Pancreas (tissue), 10 donors: Measurements from ENCODE around the gene WWOX. TPM values are rescaled to one million over a fixed set of nuclear protein-coding genes. Genes with fewer than 3 reads are reported as not detected.

ENCODE experiments used
- ATAC-seq, 4 donors: fragments of 200-7000 bp; cut with Tn5 transposase; one replicate each; pipeline versions ENCODE4 v1.8.0 to v1.9.1; 2020; ENCODE audit warnings: mild to moderate bottlenecking in 4 of 4, moderate library complexity in 4 of 4
- DNase-seq, 6 donors: peaks; one replicate each; pipeline ENCODE4 v3.0.0-alpha.2; 2020
- FAIRE-seq: peaks from 2 replicates; lab custom pipeline; 2012; peaks lifted over from hg19 to GRCh38; lab: Jason Lieb, UNC
- H3K27ac ChIP-seq, 4 donors: fragments of 200-600 bp; sonication (generic); 1 replicate in 3 of 4; 2 replicates in 1 of 4; pipeline versions ENCODE4 v1.5.0 to v1.8.0; 2020
- H3K27me3 ChIP-seq, 4 donors: fragments of 200-600 bp; one replicate each; pipeline ENCODE4 v1.8.0; 2021
- H3K36me3 ChIP-seq, 3 donors: fragments of 200-600 bp; sonication (generic) in 1 of 3; one replicate each; pipeline versions ENCODE4 v1.5.0 to v1.8.0; 2020 to 2021
- H3K4me1 ChIP-seq, 3 donors: fragments of 200-600 bp; one replicate each; pipeline ENCODE4 v1.8.0; 2021
- H3K4me3 ChIP-seq, 4 donors: fragments of 200-600 bp; sonication (generic) in 2 of 4; one replicate each; pipeline versions ENCODE4 v1.5.0 to v1.8.0; 2020 to 2021
- H3K9me3 ChIP-seq, 4 donors: fragments of 200-600 bp; one replicate each; pipeline ENCODE4 v1.8.0; 2021
- CTCF ChIP-seq, 4 donors: fragments of 200-600 bp; sonication (generic) in 3 of 4; IDR thresholded peaks; one replicate each; pipeline versions ENCODE4 v1.5.0 to v1.8.0; 2021; ENCODE audit warnings: antibody characterized with exemption in 4 of 4
- WGBS, 2 donors: extraction: QIAGEN DNeasy Blood & Tissue Kit; methylation state at CpG; one replicate each; pipeline ENCODE4 v1.1.7; 2013; 5-methylcytosine and 5-hydroxymethylcytosine counted together
- intact Hi-C, 3 donors: fragments of 100-400 bp; cut with DNase I; formaldehyde crosslinking; loops; one replicate each; pipeline versions ENCODE4 v1.11.1 to v1.14.2; 2022
- polyA plus RNA-seq, 2 donors: library from polyadenylated mRNA; stranded (reverse); fragments of 200-250 nt; gene quantifications; one replicate each; pipeline ENCODE4 v1.2.3, GENCODE V29; 2013
- total RNA-seq, 6 donors: library from RNA; stranded (reverse); fragmentation: NEBNext Ultra II Directional in 4 of 6; extraction: Animal tissue kit (Norgen Biotek cat#: 25700) in 4 of 6; gene quantifications; one replicate each; pipeline versions ENCODE4 v1.2.1 to v1.2.4, GENCODE V29; 2021 to 2023
- donor health status: healthy with polysubstance abuse.
- donor health status: DM: no; HTN: no; CAD: no; lungs with moderate emphysema.
- donor health status: DM: no; HTN: no; CAD: no.
- donor health status: control.
- donor health status: control.
- donor health status: Bipolar disorder and iron deficiency.
- donor health status: DM: yes; HTN: yes; CAD: no.
- donor health status: DM: no; HTN: no; CAD: no.
- donor health status: DM: no; HTN: no; CAD: no.
- donor health status: DM: yes; HTN: yes; CAD: no.

Gene WWOX
- total and polyA plus RNA-seq, 8 donors: 6.8 to 14.4 (median 10.8) TPM

DNA sequence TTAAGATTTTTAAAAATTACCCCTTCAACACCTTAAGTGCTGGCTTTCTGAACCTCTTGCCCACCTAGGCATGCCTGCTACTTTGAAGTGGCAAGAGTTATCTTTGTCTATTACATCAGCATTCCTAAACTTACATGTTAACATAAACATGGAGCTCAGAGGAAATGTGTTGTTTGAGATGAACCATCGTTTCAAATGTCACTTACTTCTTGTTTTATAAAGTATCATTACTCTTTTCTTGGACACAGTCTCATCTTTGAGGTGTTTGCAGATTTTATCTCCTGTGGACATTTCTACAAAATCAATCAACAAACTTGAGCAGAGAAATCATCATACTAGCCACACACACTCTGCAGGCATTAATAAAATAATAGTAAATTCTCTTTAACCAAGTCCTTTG is 184.9 kb downstream of the WWOX start:
- Histone ChIP-seq H3K27me3 (no peaks in the 10 kb centered on the region), H3K9me3 (no peaks in the 10 kb centered on the region), H3K36me3 (no peaks in the 10 kb centered on the region), H3K27ac (no peak overlapping the region), H3K4me1 (no peaks in the 10 kb centered on the region), H3K4me3 (no peak overlapping the region)
- DNase-seq (no peak), ATAC-seq (no peak), FAIRE-seq (no peak)
- 73 to 81% methylated on average over 1 of the region's 1 CpG for WGBS, 2 donors
- intact Hi-C loops: no loop called here
- no peak for TF ChIP-seq CTCF (IDR thresholded peaks at IDR 0.05)

GRCh38 chr16:78284957-78285434 is 185.5 kb downstream of the WWOX start:
- FAIRE-seq (no peak), DNase-seq (no peak), ATAC-seq (no peak)
- no peak overlapping the region for H3K27ac ChIP-seq
- H3K4me1 ChIP-seq: no peaks in the 10 kb centered on the region
- no peak overlapping the region for H3K4me3 ChIP-seq
- no peaks in the 10 kb centered on the region for H3K27me3 ChIP-seq
- intact Hi-C loops: no loop called here
- H3K36me3 ChIP-seq: no peaks in the 10 kb centered on the region
- TF ChIP-seq CTCF (IDR thresholded peaks at IDR 0.05): no peak
- no peaks in the 10 kb centered on the region for H3K9me3 ChIP-seq
- WGBS, 2 donors: 93 to 100% methylated on average over 3 of the region's 3 CpGs

DNA sequence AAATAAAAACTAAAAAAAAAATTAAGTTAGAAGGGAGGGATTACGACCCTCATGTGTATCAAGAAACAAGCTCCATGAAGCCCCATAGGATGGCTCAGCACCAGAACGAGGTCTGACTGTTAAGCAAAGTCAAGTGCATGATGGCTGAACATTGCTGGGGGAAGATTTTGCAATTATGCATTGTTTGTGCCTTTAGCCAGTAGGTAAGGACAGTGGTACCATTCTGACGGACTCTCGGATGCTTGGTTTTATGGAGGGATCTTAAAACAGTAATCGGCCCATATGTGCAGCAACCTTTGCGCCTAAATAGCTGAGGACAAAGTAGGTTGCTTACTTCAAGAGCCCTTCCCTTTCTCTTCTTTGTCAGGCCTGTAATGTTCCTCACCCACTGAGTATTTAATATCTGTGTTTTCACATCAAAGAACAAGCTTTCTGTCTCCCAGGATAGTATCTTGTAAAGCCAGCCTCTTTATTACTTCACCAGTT is 186.0 kb downstream of the WWOX start:
- Histone ChIP-seq H3K4me1 (peaks cover 0 to 2% (median 0%) of the 10 kb centered on the region in 3 donors), H3K9me3 (no peaks in the 10 kb centered on the region), H3K36me3 (no peaks in the 10 kb centered on the region), H3K4me3 (no peak overlapping the region), H3K27me3 (no peaks in the 10 kb centered on the region), H3K27ac (no peak overlapping the region)
- DNase-seq: no peak
- intact Hi-C loops: no loop called here
- FAIRE-seq: no peak
- ATAC-seq: no peak
- TF ChIP-seq CTCF (IDR thresholded peaks at IDR 0.05): no peak
- 78 to 92% methylated on average over 6 of the region's 6 CpGs for WGBS, 2 donors

GRCh38 chr16:78286065-78286464 is 186.6 kb downstream of the WWOX start:
- FAIRE-seq (no peak), ATAC-seq (peak in 2 of 4 donors; percentile 35 to 38)
- WGBS, 2 donors: 89 to 93% methylated on average over 4 of the region's 4 CpGs

More at GRCh38 chr16:78286065-78286464, 186.6 kb downstream of the WWOX start:
- Histone ChIP-seq H3K36me3 (no peaks in the 10 kb centered on the region), H3K4me1 (peaks cover 0 to 7% (median 3%) of the 10 kb centered on the region in 3 donors), H3K27me3 (no peaks in the 10 kb centered on the region), H3K9me3 (no peaks in the 10 kb centered on the region), H3K27ac (no peak overlapping the region), H3K4me3 (no peak overlapping the region)
- DNase-seq: no peak
- no peak for TF ChIP-seq CTCF (IDR thresholded peaks at IDR 0.05)
- intact Hi-C loops: no loop called here
